H9 (cell line): ENCODE measurements around the gene CC2D2A. TPM values are rescaled to one million over a fixed set of nuclear protein-coding genes. Genes with fewer than 3 reads are reported as not detected.

Experiments
- DNase-seq: peaks from one replicate; pipeline ENCODE4 v3.0.0-alpha.2; 2017
- H2AFZ ChIP-seq: one replicate; pipeline ENCODE4 v1.6.1; 2013; ENCODE audit warnings: mild to moderate bottlenecking, low read length, control low read depth, moderate library complexity
- H2AK5ac ChIP-seq: 2 replicates; pipeline ENCODE4 v1.6.1; 2013; ENCODE audit warnings: low read length, control low read depth, mixed read lengths; ENCODE audit not compliant: insufficient read length
- H2BK120ac ChIP-seq: one replicate; pipeline ENCODE4 v1.6.1; 2013; ENCODE audit warnings: low read depth, mild to moderate bottlenecking, low read length, control low read depth, inconsistent platforms; ENCODE audit not compliant: poor library complexity, severe bottlenecking
- H2BK12ac ChIP-seq: 2 replicates; pipeline ENCODE4 v1.6.1; 2013; ENCODE audit warnings: low read length, control low read depth, mixed read lengths, low read depth; ENCODE audit not compliant: insufficient read length
- H2BK15ac ChIP-seq: 2 replicates; pipeline ENCODE4 v1.6.1; 2013; ENCODE audit warnings: low read depth, low read length, control low read depth
- H2BK20ac ChIP-seq: one replicate; pipeline ENCODE4 v1.6.1; 2013; ENCODE audit warnings: low read depth, mild to moderate bottlenecking, low read length, control low read depth, inconsistent platforms; ENCODE audit not compliant: poor library complexity, severe bottlenecking
- H2BK5ac ChIP-seq: 2 replicates; pipeline ENCODE4 v1.6.1; 2013; ENCODE audit warnings: low read length, control low read depth, mixed read lengths; ENCODE audit not compliant: insufficient read length
- H3K14ac ChIP-seq: 2 replicates; pipeline ENCODE4 v1.6.1; 2013; ENCODE audit warnings: low read length, control low read depth; ENCODE audit not compliant: insufficient read depth
- H3K18ac ChIP-seq: 2 replicates; pipeline ENCODE4 v1.6.1; 2013; ENCODE audit warnings: low read depth, mild to moderate bottlenecking, mixed read lengths, low read length, control low read depth; ENCODE audit not compliant: insufficient read length
- H3K23ac ChIP-seq: 2 replicates; pipeline ENCODE4 v1.6.1; 2013; ENCODE audit warnings: low read length, control low read depth, mixed read lengths, low read depth; ENCODE audit not compliant: insufficient read length
- H3K23me2 ChIP-seq: 2 replicates; pipeline ENCODE4 v1.6.1; 2013; ENCODE audit warnings: low read depth, mild to moderate bottlenecking, mixed read lengths, low read length, control low read depth; ENCODE audit not compliant: insufficient read length, poor library complexity, severe bottlenecking
- H3K27ac ChIP-seq: 2 replicates; pipeline ENCODE4 v1.5.1; 2013; ENCODE audit warnings: low read length, control low read depth, mixed read lengths, low read depth; ENCODE audit not compliant: insufficient read length
- H3K27me3 ChIP-seq: 2 replicates; pipeline ENCODE4 v1.6.1; 2013; ENCODE audit warnings: low read length, control low read depth, inconsistent platforms; ENCODE audit not compliant: insufficient read depth
- H3K4ac ChIP-seq: 2 replicates; pipeline ENCODE4 v1.6.1; 2013; ENCODE audit warnings: low read depth, mild to moderate bottlenecking, control low read depth, inconsistent platforms, low read length, moderate library complexity
- H3K4me1 ChIP-seq: 2 replicates; pipeline ENCODE4 v1.6.1; 2013; ENCODE audit warnings: low read length, control low read depth, inconsistent platforms; ENCODE audit not compliant: insufficient read depth
- H3K4me2 ChIP-seq: 2 replicates; pipeline ENCODE4 v1.6.1; 2013; ENCODE audit warnings: low read length, control low read depth, mixed read lengths; ENCODE audit not compliant: insufficient read length, insufficient read depth
- H3K56ac ChIP-seq: 2 replicates; pipeline ENCODE4 v1.6.1; 2013; ENCODE audit warnings: low read depth, mild to moderate bottlenecking, mixed read lengths, low read length, control low read depth; ENCODE audit not compliant: insufficient read length
- H3K79me1 ChIP-seq: 2 replicates; pipeline ENCODE4 v1.6.1; 2013; ENCODE audit warnings: low read depth, mild to moderate bottlenecking, moderate library complexity, low read length, control low read depth, inconsistent platforms; ENCODE audit not compliant: insufficient read depth, poor library complexity, severe bottlenecking
- H3K79me2 ChIP-seq: 2 replicates; pipeline ENCODE4 v1.6.1; 2013; ENCODE audit warnings: low read length, control low read depth, inconsistent platforms; ENCODE audit not compliant: insufficient read depth
- H3K9ac ChIP-seq: 2 replicates; pipeline ENCODE4 v1.6.1; 2013; ENCODE audit warnings: low read length, control low read depth, mixed read lengths; ENCODE audit not compliant: insufficient read length; ENCODE audit errors: extremely low read depth
- H3K9me3 ChIP-seq: one replicate; pipeline ENCODE4 v1.6.1; 2013; ENCODE audit warnings: low read depth, low read length, inconsistent platforms; ENCODE audit not compliant: control insufficient read depth
- H3T11ph ChIP-seq: one replicate; pipeline ENCODE4 v1.6.1; 2013; ENCODE audit warnings: mild to moderate bottlenecking, low read length, control low read depth, inconsistent platforms
- H4K20me1 ChIP-seq: one replicate; pipeline ENCODE4 v1.6.1; 2013; ENCODE audit not compliant: control insufficient read depth, insufficient read length, insufficient read depth
- H4K5ac ChIP-seq: 2 replicates; pipeline ENCODE4 v1.6.1; 2013; ENCODE audit warnings: low read depth, mild to moderate bottlenecking, mixed read lengths, low read length, control low read depth; ENCODE audit not compliant: insufficient read length
- H4K8ac ChIP-seq: replicated peaks from 2 replicates; pipeline ENCODE4 v1.6.1; 2013; ENCODE audit warnings: low read length, control low read depth, mixed read lengths, low read depth; ENCODE audit not compliant: insufficient read length
- H4K91ac ChIP-seq: 2 replicates; pipeline ENCODE4 v1.6.1; 2013; ENCODE audit warnings: low read depth, mild to moderate bottlenecking, moderate library complexity, mixed read lengths, low read length, control low read depth; ENCODE audit not compliant: insufficient read length
- H3K27ac Mint-ChIP-seq, 3 experiments: 2 replicates in 2 of 3; 3 replicates in 1 of 3; pipeline ENCODE4 v1.8.0; 2020 to 2021; ENCODE audit warnings: mixed read lengths in 3 of 3, mild to moderate bottlenecking in 1 of 3, moderate library complexity in 1 of 3
- H3K27me3 Mint-ChIP-seq: 2 replicates; pipeline ENCODE4 v1.8.0; 2021; ENCODE audit warnings: low read depth, mild to moderate bottlenecking, moderate library complexity, mixed read lengths
- H3K36me3 Mint-ChIP-seq, 3 experiments: 2 replicates in 2 of 3; 3 replicates in 1 of 3; pipeline ENCODE4 v1.8.0; 2020 to 2021; ENCODE audit warnings: low read depth in 3 of 3, mixed read lengths in 3 of 3; ENCODE audit not compliant: insufficient read depth in 1 of 3
- H3K4me1 Mint-ChIP-seq, 2 experiments: 2 replicates each; pipeline ENCODE4 v1.8.0; 2020; ENCODE audit warnings: mixed read lengths in 2 of 2
- H3K4me3 Mint-ChIP-seq, 2 experiments: 2 replicates in 1 of 2; 3 replicates in 1 of 2; pipeline ENCODE4 v1.8.0; 2020 to 2021; ENCODE audit warnings: mild to moderate bottlenecking in 2 of 2, mixed read lengths in 2 of 2, moderate library complexity in 1 of 2
- H3K9me3 Mint-ChIP-seq, 2 experiments: 2 replicates in 1 of 2; 3 replicates in 1 of 2; pipeline ENCODE4 v1.8.0; 2020; ENCODE audit warnings: mild to moderate bottlenecking in 2 of 2, mixed read lengths in 2 of 2, moderate library complexity in 1 of 2
- WGBS: extraction: QIAGEN DNeasy Blood & Tissue Kit; methylation state at CpG from one replicate; pipeline ENCODE4 v1.1.7; 2013; ENCODE audit warnings: missing lambda C conversion rate, low lambda C conversion rate, mixed read lengths; ENCODE audit not compliant: insufficient read length; ENCODE audit errors: extremely low coverage; 5-methylcytosine and 5-hydroxymethylcytosine counted together
- total RNA-seq: library from RNA; stranded (reverse); gene quantifications from 2 replicates; pipeline ENCODE4 v1.2.1, GENCODE V29; 2021
- TF ChIP-seq, protein P1 (sequence below): fragments of 200-600 bp; sonication (generic); conservative IDR thresholded peaks from 3 replicates; pipeline ENCODE4 v1.8.0; 2021; ENCODE audit warnings: antibody characterized with exemption, mild to moderate bottlenecking

CC2D2A gene
- total RNA-seq, 1 experiment from 2014 or later, result 10.4 TPM

DNA sequence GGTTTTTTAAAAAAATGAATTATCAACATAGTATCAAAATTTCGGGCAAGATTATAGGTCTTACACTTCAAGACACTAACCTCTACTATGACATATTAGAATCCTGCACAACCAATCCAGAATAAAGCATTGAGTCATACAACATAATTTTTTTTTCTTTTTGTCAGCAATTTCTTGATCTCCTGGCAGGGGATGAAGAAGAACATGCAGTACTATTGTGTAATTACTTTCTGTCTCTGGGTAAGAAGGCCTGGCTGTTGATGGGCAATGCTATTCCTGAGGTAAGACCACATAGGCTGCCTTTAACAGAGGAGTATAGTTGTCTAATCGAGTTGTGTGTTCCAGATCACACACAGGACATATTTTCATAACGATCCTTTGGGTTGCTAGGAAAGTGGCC, 118.0 kb downstream of the CC2D2A start:
- peaks cover 3 to 4% of the 10 kb centered on the region in 2 experiments; a peak in 2 of 4 replicates for H3K4me1 Mint-ChIP-seq
- H3K36me3 Mint-ChIP-seq, result peaks cover 8 to 16% (median 9%) of the 10 kb centered on the region in 3 experiments
- H3K4me3 Mint-ChIP-seq, result no peak overlapping the region
- Histone ChIP-seq H2BK12ac (no peak overlapping the region), H3K27me3 (no peaks in the 10 kb centered on the region), H3K79me2 (no peaks in the 10 kb centered on the region), H2BK20ac (no peak overlapping the region), H3K27ac (no peak overlapping the region), H2AFZ (no peak overlapping the region), H4K5ac (no peak overlapping the region), H3K18ac (no peak overlapping the region), H3K23ac (no peak overlapping the region), H2BK15ac (no peak overlapping the region), H3T11ph (no peak overlapping the region), H3K4ac (no peak overlapping the region), H3K9me3 (no peaks in the 10 kb centered on the region), H4K8ac (no peak overlapping the region), H4K20me1 (no peaks in the 10 kb centered on the region), H2BK120ac (no peak overlapping the region), H3K23me2 (no peaks in the 10 kb centered on the region), H3K4me1 (no peaks in the 10 kb centered on the region; the same call in 1 of the 2 replicates), H2BK5ac (no peak overlapping the region), H3K9ac (no peak overlapping the region), H3K4me2 (no peak overlapping the region), H3K79me1 (no peaks in the 10 kb centered on the region), H3K56ac (no peak overlapping the region), H4K91ac (no peak overlapping the region), H2AK5ac (no peak overlapping the region), H3K14ac (no peak overlapping the region)
- TF ChIP-seq, protein P1, sequence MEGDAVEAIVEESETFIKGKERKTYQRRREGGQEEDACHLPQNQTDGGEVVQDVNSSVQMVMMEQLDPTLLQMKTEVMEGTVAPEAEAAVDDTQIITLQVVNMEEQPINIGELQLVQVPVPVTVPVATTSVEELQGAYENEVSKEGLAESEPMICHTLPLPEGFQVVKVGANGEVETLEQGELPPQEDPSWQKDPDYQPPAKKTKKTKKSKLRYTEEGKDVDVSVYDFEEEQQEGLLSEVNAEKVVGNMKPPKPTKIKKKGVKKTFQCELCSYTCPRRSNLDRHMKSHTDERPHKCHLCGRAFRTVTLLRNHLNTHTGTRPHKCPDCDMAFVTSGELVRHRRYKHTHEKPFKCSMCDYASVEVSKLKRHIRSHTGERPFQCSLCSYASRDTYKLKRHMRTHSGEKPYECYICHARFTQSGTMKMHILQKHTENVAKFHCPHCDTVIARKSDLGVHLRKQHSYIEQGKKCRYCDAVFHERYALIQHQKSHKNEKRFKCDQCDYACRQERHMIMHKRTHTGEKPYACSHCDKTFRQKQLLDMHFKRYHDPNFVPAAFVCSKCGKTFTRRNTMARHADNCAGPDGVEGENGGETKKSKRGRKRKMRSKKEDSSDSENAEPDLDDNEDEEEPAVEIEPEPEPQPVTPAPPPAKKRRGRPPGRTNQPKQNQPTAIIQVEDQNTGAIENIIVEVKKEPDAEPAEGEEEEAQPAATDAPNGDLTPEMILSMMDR, result no peak
- H3K9me3 Mint-ChIP-seq, result peaks cover 7 to 11% of the 10 kb centered on the region in 2 experiments
- no peaks in the 10 kb centered on the region for H3K27me3 Mint-ChIP-seq
- H3K27ac Mint-ChIP-seq, result no peak overlapping the region
- no peak for DNase-seq
- no CpG with 5 or more reads among the region's 3 CpGs for WGBS
